IPS-NIHi11 (cell line): ENCODE results near the gene GPC3.

Source experiments
- DNase-seq: peaks from one replicate; pipeline ENCODE4 v3.0.0; 2012; ENCODE audit warnings: mixed read lengths, low spot score

The GPC3 gene

DNA sequence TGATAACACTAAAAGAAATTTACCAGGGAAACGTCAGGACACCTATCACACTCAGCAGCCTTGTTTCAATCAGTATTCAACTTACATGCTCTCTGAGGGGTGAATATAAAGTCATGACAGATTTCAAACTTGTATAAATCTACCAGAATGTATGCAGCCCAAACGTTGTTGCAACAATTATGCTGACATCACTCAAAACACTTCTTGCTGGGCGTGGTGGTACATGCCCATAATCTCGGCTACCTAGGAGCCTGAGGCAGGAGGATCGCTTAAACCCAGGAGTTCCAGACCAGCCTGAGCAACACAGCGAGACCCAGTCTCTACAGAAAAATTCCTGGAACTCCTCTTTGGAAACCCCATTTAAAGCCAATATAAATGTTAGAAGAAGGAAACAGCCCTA is 303.5 kb downstream of the GPC3 start:
- no peak for DNase-seq

- DNase-seq: no peak
These were observed 304.0 kb downstream of the GPC3 start for GRCh38 chrX:133681421-133681820.

GRCh38 chrX:133677123-133678063 is 308.0 kb downstream of the GPC3 start:
- DNase-seq: no peak

DNA sequence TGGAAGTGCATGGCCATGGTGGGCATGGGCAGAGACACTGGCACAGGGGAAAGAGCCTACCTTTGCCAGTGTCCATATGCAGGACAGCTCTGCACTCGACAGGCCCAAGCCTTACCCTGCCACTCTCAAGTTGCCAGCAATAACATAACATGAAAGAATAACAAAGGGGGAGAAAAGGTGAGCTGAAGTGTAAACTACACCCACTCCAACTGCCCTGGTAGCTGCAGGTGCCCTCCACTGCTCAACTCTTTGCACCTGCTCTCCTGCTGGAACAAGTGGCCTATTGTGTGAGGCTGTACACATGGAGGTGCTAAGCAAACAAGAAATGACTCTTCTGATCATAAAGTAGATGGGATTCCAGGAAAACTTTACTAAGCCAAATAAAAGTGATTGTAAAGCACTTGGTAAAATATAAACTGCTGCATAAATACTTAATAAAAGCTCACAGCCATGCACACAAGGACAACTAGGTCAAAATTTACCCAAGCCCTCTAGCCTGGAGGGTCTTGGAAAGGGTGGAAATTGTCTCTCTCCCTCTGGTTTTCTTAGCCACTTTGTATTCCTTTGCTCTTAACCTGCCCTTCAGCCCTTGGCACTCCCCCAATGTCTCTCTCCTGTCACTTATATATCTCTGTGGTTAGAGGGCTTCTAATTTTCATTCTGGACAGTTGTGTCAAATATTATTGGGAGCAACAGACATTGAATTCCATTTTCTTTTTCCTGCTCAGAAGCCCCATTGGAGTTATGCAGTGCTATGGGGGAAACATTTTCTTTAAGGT is 308.9 kb downstream of the GPC3 start:
- no peak for DNase-seq

DNA sequence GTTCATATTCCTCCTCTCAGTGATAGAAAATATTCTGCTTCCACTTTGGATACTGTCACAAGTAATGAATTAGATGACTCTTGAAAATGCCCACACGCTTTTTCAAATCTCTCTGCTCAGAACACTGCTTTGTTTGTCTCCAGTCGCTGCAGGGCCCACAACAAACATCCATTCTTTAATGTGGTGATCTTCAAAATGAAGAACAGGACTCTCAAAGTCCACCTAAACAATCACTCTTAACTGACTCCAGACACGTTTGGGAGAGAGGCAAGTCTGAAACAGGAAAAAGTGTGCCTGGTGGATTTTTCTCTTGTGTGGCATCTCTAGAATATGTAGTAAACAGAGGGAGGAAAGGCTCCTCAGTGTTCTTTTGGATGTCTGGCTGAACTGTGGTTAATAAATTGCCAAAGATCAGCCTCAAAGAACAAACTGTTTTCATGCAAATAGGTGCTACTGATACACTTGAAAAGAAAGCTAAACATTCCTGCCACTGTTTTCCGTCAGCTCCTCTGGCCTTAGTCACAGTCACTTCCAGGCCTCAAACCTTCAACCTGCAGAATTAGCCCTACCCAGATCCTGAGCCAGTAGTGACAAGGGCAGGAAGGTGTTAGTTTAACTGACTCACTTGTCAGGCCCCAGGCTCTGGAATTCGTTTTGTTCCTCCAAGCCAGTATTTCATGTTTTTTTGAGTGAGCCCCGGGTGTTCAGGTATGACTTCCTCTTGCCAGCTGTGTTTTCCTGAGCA is 310.5 kb downstream of the GPC3 start:
- DNase-seq: peak; percentile 47

DNA sequence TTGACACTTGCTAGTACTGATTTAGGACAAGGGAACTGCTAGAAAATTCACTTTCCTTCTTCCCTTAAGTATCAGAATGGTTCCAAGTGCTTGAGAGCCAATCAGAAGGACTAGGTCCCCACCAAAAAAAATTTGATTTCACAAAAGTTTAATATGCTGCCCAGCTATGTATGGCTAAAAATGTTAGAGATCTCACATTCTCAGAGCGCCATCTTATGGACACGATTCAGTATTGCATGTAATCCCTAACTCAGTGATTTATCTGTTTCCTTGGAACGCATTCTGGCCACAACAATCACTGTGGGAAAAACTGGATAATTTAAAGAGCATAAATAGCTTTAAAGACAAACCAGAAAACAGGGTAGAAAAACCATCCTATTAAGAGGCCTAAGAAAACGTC is 315.0 kb downstream of the GPC3 start:
- peak; percentile 38 for DNase-seq

DNA sequence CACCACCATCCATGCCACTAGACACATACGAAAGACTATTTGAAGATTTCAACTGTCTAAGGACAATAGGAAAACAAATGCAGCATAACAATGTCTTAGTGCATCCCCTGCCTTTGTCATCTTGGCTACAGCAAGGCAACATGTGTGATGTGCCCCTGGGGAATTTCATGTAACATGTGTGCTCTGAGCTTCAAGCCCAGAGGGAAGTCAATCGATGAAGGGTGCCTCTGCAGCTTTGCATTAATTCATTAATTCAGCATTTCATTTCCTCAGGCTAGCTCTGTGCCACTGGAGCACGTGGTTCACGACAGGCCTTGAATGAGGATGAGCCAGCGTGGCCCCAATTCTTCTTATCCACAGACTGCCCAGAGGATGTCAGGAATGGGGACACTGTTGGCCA is 316.2 kb downstream of the GPC3 start:
- DNase-seq: no peak

GRCh38 chrX:133668225-133668931 is 317.0 kb downstream of the GPC3 start:
- no peak for DNase-seq

DNA sequence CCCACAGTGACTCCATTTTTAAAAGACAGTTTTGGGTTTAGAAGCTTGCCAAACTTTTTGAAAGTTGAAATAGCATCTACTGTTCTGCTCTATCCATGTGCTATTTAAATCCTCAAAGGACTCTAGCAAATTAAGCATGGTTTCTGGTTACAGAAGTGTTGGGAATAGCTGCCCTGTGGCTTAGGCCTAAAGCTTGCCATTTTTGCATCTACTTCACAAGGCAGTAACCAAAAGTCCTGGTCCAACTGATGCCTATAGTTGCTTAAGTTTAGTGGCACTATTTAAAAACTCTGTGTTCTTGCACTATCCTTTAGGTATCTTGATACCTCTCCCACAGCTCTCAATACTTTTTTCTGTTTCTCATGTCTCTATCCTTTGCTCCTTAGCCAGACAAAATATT is 319.1 kb downstream of the GPC3 start:
- DNase-seq: no peak

GRCh38 chrX:133661962-133662839 is 323.2 kb downstream of the GPC3 start:
- no peak for DNase-seq

- DNase-seq: no peak
These were observed 325.1 kb downstream of the GPC3 start for GRCh38 chrX:133660281-133660680.

- DNase-seq: no peak
These were observed 327.0 kb downstream of the GPC3 start for GRCh38 chrX:133658293-133658911.

DNA sequence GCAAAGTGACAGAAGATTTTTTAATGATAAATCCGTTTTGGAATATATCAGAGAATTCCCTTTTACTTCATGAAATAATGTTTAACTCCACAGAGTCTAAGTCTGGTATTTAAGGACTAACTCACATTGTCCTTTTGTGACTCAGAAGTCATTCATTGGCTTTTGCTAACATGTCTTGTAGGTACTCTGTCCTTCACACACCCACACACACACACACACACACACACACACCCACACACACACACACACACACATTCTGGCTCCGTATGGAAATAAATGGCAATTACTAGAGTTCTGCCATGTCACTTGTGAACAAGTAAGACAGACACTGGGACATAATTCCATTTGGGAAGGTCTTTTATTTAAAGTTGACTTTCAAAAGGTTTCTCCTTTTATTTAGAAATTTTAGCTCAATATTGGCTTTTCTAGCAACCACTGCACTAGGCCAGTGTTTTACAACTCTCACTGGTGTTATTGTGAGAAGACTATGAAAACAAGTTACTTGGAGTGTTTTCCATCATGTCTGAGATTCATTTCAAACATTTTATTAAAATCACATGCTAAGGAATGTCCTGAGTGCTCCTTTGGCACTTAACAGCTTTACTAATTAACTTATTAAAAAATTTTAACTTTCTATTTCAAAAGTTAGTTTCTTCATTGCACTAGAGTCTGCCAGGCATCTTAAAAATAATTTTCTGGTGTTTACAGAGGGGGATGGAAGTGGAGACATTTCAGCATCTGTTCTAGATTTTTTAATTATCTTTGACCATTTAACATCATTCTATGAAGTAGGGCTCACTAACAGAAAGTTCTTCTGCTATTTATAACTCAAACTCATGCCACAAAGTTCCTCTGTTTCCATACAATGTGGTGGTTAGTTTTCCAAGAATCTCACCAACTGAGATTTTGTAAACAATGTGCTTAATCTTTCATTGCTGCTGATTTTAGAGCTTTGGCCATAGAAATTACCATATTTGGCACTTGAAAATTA is 329.8 kb downstream of the GPC3 start:
- no peak for DNase-seq

GRCh38 chrX:133654811-133655210 is 330.6 kb downstream of the GPC3 start:
- DNase-seq: no peak

- no peak for DNase-seq
These were observed 332.0 kb downstream of the GPC3 start for GRCh38 chrX:133653358-133653757.

DNA sequence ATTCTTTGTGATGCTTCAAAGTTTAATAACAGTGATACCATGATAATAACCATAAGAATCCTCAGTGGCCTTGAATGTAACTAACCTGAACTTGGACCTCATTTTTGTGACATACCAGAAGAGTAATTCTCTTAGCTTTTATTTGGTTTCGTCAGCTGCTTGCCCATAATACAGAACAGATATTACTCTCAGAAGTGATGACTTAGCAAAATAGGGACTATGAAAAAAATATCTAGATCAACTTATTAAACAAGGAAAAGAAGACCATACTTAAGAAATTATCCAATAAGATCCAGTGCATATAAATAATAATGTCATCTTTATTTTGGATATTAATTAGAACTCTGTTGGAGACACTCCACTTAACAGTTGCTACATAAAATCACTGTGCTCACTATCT is 333.2 kb downstream of the GPC3 start:
- DNase-seq: no peak

DNA sequence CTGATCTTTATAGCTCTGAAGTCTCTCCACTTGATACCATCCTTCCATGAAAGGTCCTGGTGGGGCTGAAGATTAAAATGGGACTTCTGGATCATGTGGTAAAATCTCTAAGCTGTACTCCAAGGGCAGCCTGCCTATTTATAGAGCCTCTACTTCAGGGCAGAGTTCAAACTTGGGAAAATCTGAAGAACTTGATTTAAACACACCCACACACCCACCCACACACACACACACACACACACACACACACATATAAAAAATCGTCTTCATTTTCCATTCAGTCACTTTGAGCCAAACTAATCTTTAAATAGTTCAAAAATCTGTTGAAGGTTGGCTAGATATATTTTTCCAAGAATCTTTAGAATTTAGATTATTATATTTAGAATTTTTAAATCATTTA is 335.2 kb downstream of the GPC3 start:
- no peak for DNase-seq

DNA sequence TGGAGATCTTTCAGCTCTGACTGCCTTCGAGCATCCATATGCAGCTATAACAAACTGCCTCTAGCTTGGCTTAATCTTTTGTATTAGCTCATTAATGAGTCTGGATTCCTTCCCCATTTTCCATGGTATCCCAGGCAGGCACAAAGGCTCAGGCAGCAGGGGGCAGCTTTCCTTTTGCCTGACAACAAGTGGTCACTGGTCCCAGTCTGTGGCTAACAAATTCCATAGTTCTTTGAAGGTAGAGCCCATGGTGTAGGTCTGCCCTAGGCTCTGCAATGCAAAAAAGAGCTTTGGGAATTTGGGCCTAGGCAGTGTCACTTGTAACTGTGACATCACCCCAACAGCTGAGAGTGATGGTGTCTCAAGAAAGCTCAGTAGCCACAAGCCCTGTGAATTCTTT is 335.7 kb downstream of the GPC3 start:
- peak; percentile 42 for DNase-seq

DNA sequence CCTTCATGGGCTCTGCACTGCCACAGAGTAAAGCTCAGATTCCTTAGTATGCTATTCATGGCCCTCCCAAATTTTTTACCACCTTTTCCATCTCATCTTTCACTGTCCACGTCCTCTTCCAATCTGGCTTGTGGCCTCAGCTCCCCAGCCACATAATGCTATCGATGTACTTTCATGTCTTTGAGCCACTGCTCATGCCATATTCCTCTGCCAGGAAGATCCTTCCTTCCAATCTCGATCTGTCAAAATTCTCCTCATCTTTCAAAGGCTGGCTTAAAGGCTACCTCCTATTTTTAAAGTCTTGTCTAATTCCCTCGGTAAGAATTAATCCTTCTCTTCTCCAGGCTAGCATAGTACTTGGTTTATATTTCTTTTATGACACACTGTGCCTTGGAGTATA is 336.8 kb downstream of the GPC3 start:
- DNase-seq: no peak
